HG03103 (cell line): ENCODE measurements around the gene LRRN2.
"Not testable (repeated sequence)": the region's sequence is repeated elsewhere in the genome, so short reads cannot be mapped to it uniquely, and the experiment has no call there.

Experiments used
- ATAC-seq: cut with Tn5 transposase; IDR thresholded peaks from one replicate; pipeline ENCODE4 v1.9.1; 2021; ENCODE audit warnings: low read depth; ENCODE audit not compliant: unreplicated experiment

Gene LRRN2

GRCh38 chr1:204692841-204693356 is 7.4 kb upstream of the LRRN2 start:
- no peak for ATAC-seq

- no peak for ATAC-seq
Measured at GRCh38 chr1:204692325-204692840, 6.8 kb upstream of the LRRN2 start.

DNA sequence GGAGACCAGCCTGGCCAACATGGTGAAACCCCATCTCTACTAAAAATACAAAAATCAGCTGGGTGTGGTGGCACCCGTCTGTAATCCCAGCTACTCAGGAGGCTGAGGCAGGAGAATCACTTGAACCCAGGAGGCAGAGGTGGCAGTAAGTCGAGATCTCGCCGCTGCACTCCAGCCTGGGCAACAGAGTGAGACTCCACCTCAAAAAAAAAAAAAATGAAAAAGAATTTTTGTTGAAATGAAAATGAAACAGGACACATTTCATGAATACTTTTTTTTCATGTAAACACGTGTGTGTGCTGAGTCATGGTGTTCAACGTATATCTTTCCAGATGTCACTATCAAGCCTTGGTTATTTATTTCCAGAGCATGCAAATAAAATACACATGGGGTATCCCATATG is 5.8 kb upstream of the LRRN2 start:
- not testable (repeated sequence) for ATAC-seq

GRCh38 chr1:204688776-204689175 is 3.2 kb upstream of the LRRN2 start:
- ATAC-seq, result no peak

DNA sequence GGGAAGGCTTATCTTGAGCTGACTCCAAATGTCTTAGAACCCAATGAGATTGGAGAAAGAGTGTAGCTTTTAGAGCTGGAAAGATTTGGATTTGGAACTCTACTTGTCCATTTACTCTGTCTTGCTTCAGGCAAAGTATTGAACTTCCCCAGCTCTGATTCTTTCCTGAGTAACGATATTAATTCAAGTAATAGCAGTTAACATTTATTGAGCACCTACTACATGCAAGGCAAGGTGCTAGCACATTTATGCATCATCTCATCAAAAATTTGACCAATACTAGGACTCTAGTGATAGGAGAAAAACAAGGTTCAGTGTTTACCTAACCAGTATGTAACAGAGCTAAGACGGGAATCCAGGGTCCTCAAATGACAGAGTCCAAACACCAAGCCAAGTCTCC is 2.5 kb upstream of the LRRN2 start:
- ATAC-seq, result no peak

GRCh38 chr1:204684571-204685235 is 835 bp downstream of the LRRN2 start:
- no peak for ATAC-seq

DNA sequence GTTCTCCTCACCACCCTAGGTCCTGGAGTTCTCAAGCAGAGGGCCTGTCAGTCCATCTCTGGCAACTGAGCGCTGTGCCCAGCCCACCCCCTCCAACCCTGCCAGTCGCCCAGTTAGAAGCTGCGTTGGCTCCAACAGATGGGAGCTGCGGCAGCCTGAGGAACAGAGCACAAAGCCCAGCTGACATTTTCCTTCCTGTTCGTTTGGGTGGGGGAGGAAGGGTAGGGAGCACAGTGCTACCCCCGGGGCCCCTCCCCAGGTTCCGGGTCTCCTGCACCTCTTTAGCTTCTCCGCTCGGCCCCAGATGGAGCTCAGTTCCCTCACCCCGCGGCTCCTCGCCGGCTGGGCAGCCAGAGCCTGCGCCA is 1.4 kb downstream of the LRRN2 start:
- no peak for ATAC-seq

DNA sequence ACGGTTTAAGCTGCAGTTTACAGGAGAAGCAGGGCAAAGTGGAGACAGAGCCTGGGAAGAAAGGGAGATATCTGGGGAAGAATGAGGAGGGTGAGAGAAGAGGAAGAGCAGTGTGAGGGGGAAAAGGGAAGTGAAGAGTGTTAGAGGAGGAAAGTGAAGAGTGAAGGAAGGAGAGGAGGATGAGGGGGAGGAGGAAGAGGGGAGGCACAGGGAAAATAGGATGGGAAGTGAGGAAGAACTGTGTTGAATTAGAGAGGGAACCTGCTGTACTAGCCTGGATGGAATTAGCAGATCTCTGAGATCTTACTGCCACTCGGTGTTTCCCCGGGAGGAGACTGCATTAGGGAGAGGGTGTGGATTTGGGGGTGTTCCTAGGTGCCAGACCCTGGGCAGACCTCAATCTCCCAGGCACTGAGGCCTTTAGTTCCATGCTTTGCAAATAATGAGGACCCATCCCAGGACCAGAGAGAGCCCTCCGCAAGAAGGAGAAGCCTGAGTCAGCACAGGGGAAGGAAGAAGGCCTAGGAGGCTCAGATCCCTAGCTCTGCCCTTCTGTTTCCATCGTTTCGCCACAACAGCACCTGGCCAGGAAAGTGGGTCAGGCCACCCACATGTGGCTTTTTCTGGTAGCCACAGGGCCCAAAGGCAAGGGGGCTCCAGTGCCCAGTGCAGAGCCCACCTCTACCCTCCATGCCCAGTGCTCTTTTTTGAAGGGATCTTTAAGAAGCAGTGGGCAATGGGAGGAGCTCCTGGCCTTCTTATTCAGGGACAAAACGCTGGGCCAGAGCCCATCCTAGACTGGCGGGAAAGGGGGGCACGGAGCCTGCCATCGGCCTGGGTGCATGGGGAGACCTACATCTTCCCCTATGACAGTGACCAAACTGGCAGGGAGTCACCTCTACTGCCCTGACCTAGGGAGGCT is 2.0 kb downstream of the LRRN2 start:
- no peak for ATAC-seq

DNA sequence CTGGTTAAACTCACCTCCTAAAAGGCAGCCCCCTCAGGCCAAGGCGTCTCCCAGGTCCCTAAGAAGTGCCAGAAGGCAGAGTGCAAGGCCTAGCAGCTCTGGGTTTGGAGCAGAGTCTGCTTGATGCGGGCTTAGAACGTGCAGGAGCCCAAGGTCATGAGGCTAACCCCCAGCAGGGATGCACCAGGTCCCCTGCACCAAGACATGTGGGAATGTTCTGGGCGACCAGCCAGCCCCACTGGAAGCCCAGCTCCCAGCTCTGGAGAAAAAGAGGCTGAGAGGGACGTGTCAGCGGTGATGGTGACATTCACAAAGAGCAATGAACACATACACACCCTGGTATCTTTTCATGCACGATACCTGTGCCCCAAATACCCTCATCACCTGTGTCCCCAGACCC is 5.1 kb downstream of the LRRN2 start:
- ATAC-seq, result no peak

GRCh38 chr1:204680051-204680450 is 5.5 kb downstream of the LRRN2 start:
- no peak for ATAC-seq

DNA sequence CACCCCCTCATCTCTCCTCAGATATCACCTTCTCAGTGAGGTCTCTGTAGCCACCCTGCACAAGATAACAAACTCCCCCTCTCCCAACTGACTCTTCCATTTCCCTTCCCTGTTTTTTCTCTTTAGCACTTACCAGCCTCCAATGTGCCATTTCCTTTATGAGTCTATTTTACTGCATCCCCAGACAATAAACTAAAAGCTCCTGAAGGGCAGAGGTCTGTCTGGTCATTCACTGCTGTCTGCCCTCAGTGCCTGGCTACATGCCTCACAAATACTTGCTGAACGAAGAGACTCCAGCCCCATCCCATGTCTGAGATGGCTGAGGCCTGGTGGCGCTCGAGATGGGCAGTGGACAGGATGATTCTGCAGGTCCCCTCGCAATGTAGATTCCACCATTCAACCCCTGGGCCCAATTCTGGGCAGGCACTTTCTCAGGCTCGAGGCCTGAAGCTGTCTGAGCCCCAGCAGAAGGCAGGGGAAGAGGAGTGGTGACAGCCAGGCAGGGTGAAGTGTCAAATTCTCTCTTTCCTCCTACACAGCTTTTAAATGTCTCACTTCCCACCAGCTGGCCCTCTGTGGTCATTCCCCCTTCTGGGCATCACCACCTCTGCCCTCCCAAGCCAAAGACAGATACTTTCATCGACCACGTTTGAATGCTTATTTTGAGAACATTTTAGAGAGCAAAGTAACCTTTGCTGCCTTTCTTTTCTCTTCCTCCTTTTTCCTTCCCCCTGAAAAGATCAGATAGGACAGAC is 6.6 kb downstream of the LRRN2 start:
- no peak for ATAC-seq

DNA sequence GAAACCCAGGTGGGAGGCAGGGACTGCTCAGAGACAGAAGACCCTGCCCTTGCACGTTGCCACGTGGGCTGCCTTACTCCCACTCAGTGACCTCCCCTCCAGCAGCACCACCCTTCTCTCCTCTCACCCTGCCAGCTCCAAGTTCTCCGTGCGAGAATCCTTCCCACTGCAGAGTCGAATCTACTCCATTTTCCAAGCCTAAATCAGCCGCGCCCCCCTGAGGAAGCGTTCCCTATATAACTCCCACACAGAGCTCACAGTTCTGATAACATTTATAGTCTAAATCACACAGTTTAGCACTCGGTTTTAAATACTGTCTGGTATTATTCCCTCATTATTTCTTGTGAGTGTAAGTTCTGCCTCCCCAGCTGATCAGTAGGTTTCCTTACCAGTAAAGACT is 7.7 kb downstream of the LRRN2 start:
- ATAC-seq, result no peak

DNA sequence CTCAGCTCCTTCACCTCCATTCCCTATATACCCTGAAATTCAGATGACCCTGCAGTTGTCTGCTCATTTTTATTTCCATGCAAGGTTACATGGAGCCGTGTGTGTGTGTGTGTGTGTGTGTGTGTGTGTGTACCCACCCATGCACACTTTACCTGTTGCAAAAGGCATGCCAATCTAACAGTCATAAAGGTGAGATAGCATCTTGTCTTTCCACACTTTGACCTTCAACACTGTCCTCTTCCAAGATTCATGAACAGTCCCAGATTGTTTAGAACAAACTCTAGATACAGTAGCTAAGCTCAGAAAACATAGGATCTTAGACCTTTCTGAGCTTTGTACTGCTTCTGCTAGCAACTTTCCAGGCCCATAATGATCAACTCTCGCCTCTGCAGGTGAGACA is 9.5 kb downstream of the LRRN2 start:
- ATAC-seq, result no peak

GRCh38 chr1:204673909-204674649 is 11.5 kb downstream of the LRRN2 start:
- ATAC-seq, result no peak

DNA sequence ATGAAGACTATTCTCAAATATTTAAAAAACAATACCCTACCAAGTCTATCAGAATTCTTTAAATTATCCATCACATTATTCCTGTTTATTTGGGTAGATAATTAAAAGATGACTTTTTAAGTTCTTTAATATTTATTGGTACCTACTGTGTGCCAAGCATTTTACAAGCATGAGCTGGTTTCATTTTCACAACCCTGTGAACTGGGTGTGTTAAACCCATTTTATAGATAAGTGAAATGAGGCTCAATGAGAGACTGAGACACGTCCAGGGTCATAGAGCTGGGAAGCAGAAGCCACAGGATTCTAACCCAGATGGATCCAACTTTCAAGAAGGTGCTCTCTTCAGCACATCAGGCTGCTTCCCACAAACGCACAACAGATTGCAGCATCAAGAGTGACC is 12.3 kb downstream of the LRRN2 start:
- ATAC-seq, result no peak

DNA sequence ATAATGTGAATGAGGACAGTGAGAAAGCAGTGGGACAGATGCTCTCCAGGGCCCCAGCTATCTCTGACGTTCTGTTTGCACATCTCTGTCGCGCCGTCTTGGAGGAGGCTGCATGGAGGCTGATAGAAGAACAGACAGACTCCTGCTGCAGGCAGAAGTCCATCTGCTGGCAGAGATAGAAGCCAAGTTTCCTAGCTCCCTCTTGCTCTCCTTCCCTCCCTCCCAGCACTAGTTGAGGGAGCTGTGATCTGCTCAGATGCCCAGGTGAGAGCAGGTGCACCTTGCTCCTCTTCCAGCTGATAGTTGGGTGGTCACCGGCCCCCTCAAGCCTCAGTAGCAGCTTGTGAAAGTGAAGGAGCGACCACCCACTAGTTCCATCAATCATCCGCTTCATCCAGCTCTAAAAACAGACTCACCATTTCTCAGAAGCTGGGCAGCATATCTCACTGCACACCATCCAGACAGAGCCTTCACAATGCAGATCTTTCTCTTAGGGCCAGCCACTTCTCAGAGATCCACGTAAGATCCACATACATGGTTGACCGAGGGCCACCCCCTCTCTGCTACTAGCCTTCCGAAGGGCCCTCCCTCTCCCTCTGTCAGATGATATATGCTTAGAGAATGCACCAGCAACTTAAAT is 12.9 kb downstream of the LRRN2 start:
- ATAC-seq, result no peak

- no peak for ATAC-seq
Measured at GRCh38 chr1:204672069-204672468, 13.5 kb downstream of the LRRN2 start.

- ATAC-seq, result no peak
Measured at GRCh38 chr1:204670152-204670927, 15.2 kb downstream of the LRRN2 start.

- no peak for ATAC-seq
Measured at GRCh38 chr1:204669579-204669978, 16.0 kb downstream of the LRRN2 start.
